AG04450 (cell line): Measurements from ENCODE around the gene CCDC68. TPM values are rescaled to one million over a fixed set of nuclear protein-coding genes. Genes with fewer than 3 reads are reported as not detected.

Experiments used
- CTCF ChIA-PET: fragments of 300-600, 350-600 bp; formaldehyde crosslinking; extraction: SDS; loops from one replicate; lab custom pipeline; 2022; ENCODE audit warnings: antibody characterized with exemption, inconsistent platforms; lab: Charles Lee
- POLR2A ChIA-PET: fragments of 350-600 bp; formaldehyde crosslinking; extraction: SDS; loops from one replicate; lab custom pipeline; 2021; ENCODE audit warnings: antibody characterized with exemption, inconsistent platforms; lab: Yijun Ruan, JAX
- DNase-seq: peaks from one replicate; pipeline ENCODE4 v3.0.0-alpha.2; 2011; ENCODE audit warnings: low read depth, low spot score
- H3K27ac ChIP-seq: one replicate; pipeline ENCODE4 v1.5.1; 2012; ENCODE audit warnings: low read depth, low read length, control low read depth
- H3K27me3 ChIP-seq: one replicate; pipeline ENCODE4 v1.6.0; 2012; ENCODE audit warnings: low read length; ENCODE audit not compliant: control insufficient read depth, insufficient read depth
- H3K4me3 ChIP-seq: 2 replicates; pipeline ENCODE4 v1.5.1; 2011; ENCODE audit warnings: mild to moderate bottlenecking, low read depth, low read length, control low read depth
- H3K9me3 ChIP-seq: 2 replicates; pipeline ENCODE4 v1.5.1; 2012; ENCODE audit warnings: low read length; ENCODE audit not compliant: control insufficient read depth, insufficient read depth
- polyA minus RNA-seq: library from RNA; depleted of rRNA, polyadenylated mRNA; stranded (reverse); fragments of >200 nt; gene quantifications from 2 replicates; pipeline ENCODE4 v1.2.3, GENCODE V29; 2011; rRNA and poly(A)+ RNA removed
- polyA plus RNA-seq: library from polyadenylated mRNA; depleted of rRNA; stranded (reverse); fragments of >200 nt; gene quantifications from 2 replicates; pipeline ENCODE4 v1.2.3, GENCODE V29; 2011; rRNA removed
- TF ChIP-seq, protein P1 (sequence below): IDR thresholded peaks from 2 replicates; pipeline ENCODE4 v1.5.1; 2011; ENCODE audit warnings: low read depth, low read length, control low read depth, inconsistent platforms

The CCDC68 gene, protein sequence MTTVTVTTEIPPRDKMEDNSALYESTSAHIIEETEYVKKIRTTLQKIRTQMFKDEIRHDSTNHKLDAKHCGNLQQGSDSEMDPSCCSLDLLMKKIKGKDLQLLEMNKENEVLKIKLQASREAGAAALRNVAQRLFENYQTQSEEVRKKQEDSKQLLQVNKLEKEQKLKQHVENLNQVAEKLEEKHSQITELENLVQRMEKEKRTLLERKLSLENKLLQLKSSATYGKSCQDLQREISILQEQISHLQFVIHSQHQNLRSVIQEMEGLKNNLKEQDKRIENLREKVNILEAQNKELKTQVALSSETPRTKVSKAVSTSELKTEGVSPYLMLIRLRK
- polyA plus RNA-seq, result 7.3 and 9.5 TPM in 2 replicates
- 3.4 and 4.9 TPM in 2 replicates for polyA minus RNA-seq

DNA sequence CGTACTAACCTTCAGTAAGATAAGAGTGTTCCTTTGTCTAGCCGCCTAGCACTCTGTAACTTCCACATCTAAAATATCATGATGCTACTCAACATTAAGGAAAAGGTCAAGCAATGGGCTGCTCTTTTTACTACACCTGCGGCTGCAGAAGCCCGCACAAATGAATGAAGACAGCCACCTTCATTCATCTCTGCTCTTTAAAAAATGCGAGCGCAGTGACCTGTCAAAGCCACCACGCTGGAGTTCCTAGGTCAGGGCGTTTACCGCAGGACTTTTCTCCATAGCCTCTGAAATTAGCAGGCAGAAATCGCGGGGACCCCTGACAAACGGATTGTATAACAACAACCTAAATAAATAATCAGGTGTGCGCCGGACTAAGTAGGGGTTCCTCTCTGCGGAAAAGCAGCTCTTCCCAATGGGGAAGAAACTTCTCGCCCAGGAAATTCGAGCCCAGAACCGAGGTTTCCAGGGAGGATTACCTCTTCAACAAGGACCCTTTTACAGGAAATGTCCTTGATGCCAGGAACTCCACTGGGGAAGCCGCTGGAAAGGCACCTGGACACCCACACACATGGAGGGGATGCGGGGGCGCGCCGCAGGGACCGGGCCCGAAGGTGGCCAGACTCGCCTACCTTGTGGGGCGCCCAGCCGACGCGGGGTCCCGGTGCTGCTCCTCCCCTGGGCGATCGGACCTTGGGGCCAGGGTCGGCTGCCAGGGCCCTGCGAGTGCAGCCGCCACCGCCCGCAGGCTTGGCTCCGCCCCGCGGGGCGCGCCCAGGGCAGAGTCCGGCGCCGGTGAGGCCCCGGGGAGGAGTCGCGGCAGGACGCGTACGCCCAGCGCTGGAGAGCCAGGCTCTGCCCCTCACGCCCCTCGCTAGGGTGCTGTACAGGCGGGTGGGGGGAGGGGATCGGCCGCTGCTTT lies at the start of gene CCDC68:
Gene CCDC68, minus strand, starts transcription at position 758 of the 922 bp plus-strand sequence. CDS start 16,670 bp downstream, outside the sequence.
- POLR2A ChIA-PET, result no interaction called here
- TF ChIP-seq, protein P1, sequence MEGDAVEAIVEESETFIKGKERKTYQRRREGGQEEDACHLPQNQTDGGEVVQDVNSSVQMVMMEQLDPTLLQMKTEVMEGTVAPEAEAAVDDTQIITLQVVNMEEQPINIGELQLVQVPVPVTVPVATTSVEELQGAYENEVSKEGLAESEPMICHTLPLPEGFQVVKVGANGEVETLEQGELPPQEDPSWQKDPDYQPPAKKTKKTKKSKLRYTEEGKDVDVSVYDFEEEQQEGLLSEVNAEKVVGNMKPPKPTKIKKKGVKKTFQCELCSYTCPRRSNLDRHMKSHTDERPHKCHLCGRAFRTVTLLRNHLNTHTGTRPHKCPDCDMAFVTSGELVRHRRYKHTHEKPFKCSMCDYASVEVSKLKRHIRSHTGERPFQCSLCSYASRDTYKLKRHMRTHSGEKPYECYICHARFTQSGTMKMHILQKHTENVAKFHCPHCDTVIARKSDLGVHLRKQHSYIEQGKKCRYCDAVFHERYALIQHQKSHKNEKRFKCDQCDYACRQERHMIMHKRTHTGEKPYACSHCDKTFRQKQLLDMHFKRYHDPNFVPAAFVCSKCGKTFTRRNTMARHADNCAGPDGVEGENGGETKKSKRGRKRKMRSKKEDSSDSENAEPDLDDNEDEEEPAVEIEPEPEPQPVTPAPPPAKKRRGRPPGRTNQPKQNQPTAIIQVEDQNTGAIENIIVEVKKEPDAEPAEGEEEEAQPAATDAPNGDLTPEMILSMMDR, result no peak
- Histone ChIP-seq H3K4me3 (peak within 1 kb of the TSS; percentile 61), H3K27me3 (no peaks in the 10 kb centered on the region), H3K9me3 (no peaks in the 10 kb centered on the region), H3K27ac (no peak within 1 kb of the TSS)
- no peak for DNase-seq
- CTCF ChIA-PET, result interaction anchor here (1.0 to 1.1 kb wide), 2 partner anchors 24 to 279 kb away, joined by 3 to 5 read pairs; no protein-coding TSS in a partner anchor

DNA sequence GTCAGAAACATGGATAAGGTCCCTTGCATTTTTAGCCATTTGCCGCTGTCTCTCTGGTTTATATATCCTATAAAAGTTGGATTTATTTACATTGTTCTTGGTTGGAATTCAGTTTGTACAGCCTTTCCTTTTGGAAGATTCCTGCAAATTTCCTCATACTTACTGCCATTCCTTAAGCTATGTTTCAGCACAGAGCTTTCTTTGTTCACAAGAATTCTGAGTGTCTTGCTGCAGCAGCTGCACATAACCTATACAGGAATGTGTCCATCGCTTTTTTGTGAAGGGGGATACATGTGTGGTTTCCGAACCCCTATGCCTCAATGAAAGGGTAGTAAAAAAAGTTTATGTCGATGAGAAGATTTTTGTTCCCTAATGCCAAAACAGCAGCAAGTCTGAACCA lies 48.3 kb upstream of the CCDC68 start:
- Histone ChIP-seq H3K9me3 (no peaks in the 10 kb centered on the region), H3K27ac (no peak overlapping the region), H3K27me3 (no peaks in the 10 kb centered on the region), H3K4me3 (no peak overlapping the region)
- POLR2A ChIA-PET, result no interaction called here
- TF ChIP-seq, protein P1, result no peak
- DNase-seq, result no peak
- CTCF ChIA-PET, result interaction anchor here (0.6 kb wide), 1 partner anchor 36 kb away, joined by 3 read pairs; no protein-coding TSS in a partner anchor

DNA sequence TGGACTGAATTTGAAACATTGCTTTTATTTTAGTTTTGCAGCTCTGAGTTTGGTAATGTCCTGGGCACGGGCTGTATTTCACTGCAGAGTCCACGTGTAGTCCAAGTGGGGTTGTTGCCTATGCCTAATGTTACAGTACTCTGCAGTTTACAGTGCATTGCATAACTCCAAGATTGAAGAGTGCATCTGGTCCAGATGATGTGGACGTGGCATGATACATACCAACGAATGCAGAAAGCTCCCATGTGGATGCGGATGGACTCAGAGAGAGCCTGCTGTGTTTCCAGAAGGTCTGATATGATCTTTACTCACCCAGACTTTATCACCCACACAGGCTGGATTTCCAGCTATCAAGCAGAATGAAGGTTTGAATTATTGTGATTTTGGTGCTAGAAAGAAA lies 44.4 kb upstream of the CCDC68 start:
- CTCF ChIA-PET, result interaction anchor here (1.9 kb wide), 1 partner anchor 21 kb away, joined by 13 read pairs; no protein-coding TSS in a partner anchor
- TF ChIP-seq, protein P1, result no peak
- Histone ChIP-seq H3K27ac (no peak overlapping the region), H3K27me3 (no peaks in the 10 kb centered on the region), H3K4me3 (no peak overlapping the region), H3K9me3 (no peaks in the 10 kb centered on the region)
- POLR2A ChIA-PET, result no interaction called here
- no peak for DNase-seq

DNA sequence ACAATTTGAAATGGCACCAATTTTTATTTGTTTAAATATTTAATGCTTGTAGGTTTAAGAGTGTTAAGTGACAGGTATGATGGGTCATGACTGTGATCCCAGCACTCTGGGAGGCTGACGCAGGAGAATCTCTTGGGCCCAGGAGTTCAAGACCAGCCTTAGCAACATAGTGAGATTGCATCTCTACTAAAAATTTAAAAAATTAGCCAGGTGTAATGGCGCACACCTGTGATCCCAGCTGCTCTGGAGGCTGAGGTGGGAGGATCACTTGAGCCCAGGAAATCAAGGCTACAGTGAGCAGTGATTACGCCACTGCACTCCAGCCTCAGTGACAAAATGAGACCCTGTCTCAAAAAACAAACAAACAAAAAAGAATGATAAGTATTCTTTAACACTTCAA lies 43.0 kb upstream of the CCDC68 start:
- H3K9me3 ChIP-seq, result no peaks in the 10 kb centered on the region
- CTCF ChIA-PET, result interaction anchor here (0.7 to 1.0 kb wide), 2 partner anchors 19 to 330 kb away, joined by 3 read pairs; no protein-coding TSS in a partner anchor
- H3K4me3 ChIP-seq, result no peak overlapping the region
- TF ChIP-seq, protein P1, result no peak
- H3K27me3 ChIP-seq, result no peaks in the 10 kb centered on the region
- POLR2A ChIA-PET, result no interaction called here
- no peak overlapping the region for H3K27ac ChIP-seq
- DNase-seq, result no peak
